ENCODE data around the gene HAPSTR1.

The HAPSTR1 gene

GRCh38 chr16:9112844-9113186 is 21.4 kb downstream of the HAPSTR1 start:
- H3K4me3 ChIP-seq (ENCODE audit: control insufficient read depth, low read depth, low read length): no peak overlapping the region
- no peak for TF ChIP-seq CTCF (conservative IDR thresholded peaks at IDR 0.05; ENCODE audit: control insufficient read depth, insufficient read depth, low read depth, low read length)
- DNase-seq (ENCODE audit: low read depth): no peak

GRCh38 chr16:9113707-9114106 is 22.3 kb downstream of the HAPSTR1 start:
- no peak for TF ChIP-seq CTCF (conservative IDR thresholded peaks at IDR 0.05; ENCODE audit: control insufficient read depth, insufficient read depth, low read depth, low read length)
- DNase-seq (ENCODE audit: low read depth): no peak
- H3K4me3 ChIP-seq (ENCODE audit: control insufficient read depth, low read depth, low read length): no peak overlapping the region

GRCh38 chr16:9114112-9114511 is 22.7 kb downstream of the HAPSTR1 start:
- no peak for DNase-seq (ENCODE audit: low read depth)
- H3K4me3 ChIP-seq (ENCODE audit: control insufficient read depth, low read depth, low read length): no peak overlapping the region

GRCh38 chr16:9114842-9115241 is 23.4 kb downstream of the HAPSTR1 start:
- no peak overlapping the region for H3K4me3 ChIP-seq (ENCODE audit: control insufficient read depth, low read depth, low read length)
- no peak for DNase-seq (ENCODE audit: low read depth)
- TF ChIP-seq CTCF (conservative IDR thresholded peaks at IDR 0.05; ENCODE audit: control insufficient read depth, insufficient read depth, low read depth, low read length): no peak

More at GRCh38 chr16:9114112-9114511, 22.7 kb downstream of the HAPSTR1 start:
- no peak for TF ChIP-seq CTCF (conservative IDR thresholded peaks at IDR 0.05; ENCODE audit: control insufficient read depth, insufficient read depth, low read depth, low read length)

- TF ChIP-seq CTCF (conservative IDR thresholded peaks at IDR 0.05; ENCODE audit: control insufficient read depth, insufficient read depth, low read depth, low read length): no peak
- no peak for DNase-seq (ENCODE audit: low read depth)
- no peak overlapping the region for H3K4me3 ChIP-seq (ENCODE audit: control insufficient read depth, low read depth, low read length)
These were observed 23.8 kb downstream of the HAPSTR1 start for GRCh38 chr16:9115277-9115676.

GRCh38 chr16:9116141-9116540 is 24.7 kb downstream of the HAPSTR1 start:
- no peak overlapping the region for H3K4me3 ChIP-seq (ENCODE audit: control insufficient read depth, low read depth, low read length)
- TF ChIP-seq CTCF (conservative IDR thresholded peaks at IDR 0.05; ENCODE audit: control insufficient read depth, insufficient read depth, low read depth, low read length): no peak
- DNase-seq (ENCODE audit: low read depth): no peak

GRCh38 chr16:9118170-9118569 is 26.7 kb downstream of the HAPSTR1 start:
- no peak for DNase-seq (ENCODE audit: low read depth)
- TF ChIP-seq CTCF (conservative IDR thresholded peaks at IDR 0.05; ENCODE audit: control insufficient read depth, insufficient read depth, low read depth, low read length): no peak
- H3K4me3 ChIP-seq (ENCODE audit: control insufficient read depth, low read depth, low read length): no peak overlapping the region

Measured in fibroblast of mammary gland (primary cell).